Transverse colon (tissue), 4 donors: ENCODE results near the gene CHAC2. TPM values are rescaled to one million over a fixed set of nuclear protein-coding genes. Genes with fewer than 3 reads are reported as not detected.

Experiments
- DNase-seq: peaks from one replicate; pipeline ENCODE4 v3.0.0-alpha.2; 2019
- H3K27ac ChIP-seq, 4 donors: fragments of 200-600 bp; sonication (generic); 2 replicates each; pipeline ENCODE4 v1.5.1; 2016 to 2018; ENCODE audit warnings: inconsistent platforms in 4 of 4
- H3K27me3 ChIP-seq: fragments of 200-600 bp; sonication (generic); 2 replicates; pipeline ENCODE4 v1.5.1; 2017; ENCODE audit warnings: inconsistent platforms
- H3K36me3 ChIP-seq, 4 donors: fragments of 200-600 bp; sonication (generic); 2 replicates each; pipeline ENCODE4 v1.5.1; 2017 to 2019; ENCODE audit warnings: inconsistent platforms in 4 of 4
- H3K4me1 ChIP-seq, 4 donors: fragments of 200-600 bp; sonication (generic); 2 replicates each; pipeline ENCODE4 v1.5.1; 2017 to 2020; ENCODE audit warnings: inconsistent platforms in 4 of 4
- H3K4me3 ChIP-seq, 4 donors: fragments of 200-600 bp; sonication (generic); 1 replicate in 1 of 4; 2 replicates in 3 of 4; pipeline versions ENCODE4 v1.5.1 to v1.6.1; 2017 to 2019; ENCODE audit warnings: inconsistent platforms in 4 of 4
- H3K9me3 ChIP-seq, 2 donors: fragments of 200-600 bp; sonication (generic); 2 replicates each; pipeline ENCODE4 v1.5.1; 2017 to 2019; ENCODE audit warnings: inconsistent platforms in 2 of 2
- CTCF ChIP-seq, 5 experiments: fragments of 200-600 bp in 3 of 5; fragments of 450-650 bp in 2 of 5; sonication (generic) in 3 of 5; IDR thresholded peaks; 1 replicate in 2 of 5; 2 replicates in 3 of 5; pipeline ENCODE4 v1.5.1; 2016 to 2017; ENCODE audit warnings: antibody characterized with exemption in 5 of 5, inconsistent platforms in 3 of 5, mild to moderate bottlenecking in 2 of 5, moderate library complexity in 1 of 5
- EP300 ChIP-seq: sonication (generic); formaldehyde crosslinking; IDR thresholded peaks from one replicate; pipeline ENCODE4 v1.6.1; 2017; ENCODE audit warnings: antibody characterized with exemption, low read depth
- POLR2A ChIP-seq: fragments of 450-650 bp; IDR thresholded peaks from one replicate; pipeline ENCODE4 v1.6.1; 2016; ENCODE audit warnings: antibody characterized with exemption, mild to moderate bottlenecking, moderate library complexity
- POLR2AphosphoS5 ChIP-seq, 3 donors: sonication (generic); formaldehyde crosslinking; IDR thresholded peaks; one replicate each; pipeline ENCODE4 v1.6.1; 2016; ENCODE audit warnings: antibody characterized with exemption in 3 of 3
- WGBS, 2 donors: methylation state at CpG; one replicate each; pipeline ENCODE4 v1.1.5; 2018; ENCODE audit warnings: low coverage in 1 of 2; 5-methylcytosine and 5-hydroxymethylcytosine counted together
- in situ Hi-C, 4 donors: fragments of 200-750 bp; cut with MboI; loops; one replicate each; pipeline versions ENCODE4 v1.15.0 to v1.15.1; 2017; ENCODE audit warnings: low sequenced_read_pairs in 3 of 4, low pct_ligation_motif_present in 1 of 4, low pct_unique_long_range_greater_than_20kb in 1 of 4
- intact Hi-C: fragments of 100-400 bp; cut with DNase I; formaldehyde crosslinking; loops from one replicate; pipeline ENCODE4 v1.15.1; 2023; ENCODE audit warnings: low total_unique reads
- total RNA-seq, 4 donors: library from RNA; depleted of rRNA; stranded (reverse); fragments of >200 nt; gene quantifications; one replicate each; pipeline ENCODE4 v1.1.0, GENCODE V29; 2016

CHAC2 gene
- total RNA-seq, 4 donors from 2014 or later, result 1.4 to 2.1 (median 1.5) TPM

DNA sequence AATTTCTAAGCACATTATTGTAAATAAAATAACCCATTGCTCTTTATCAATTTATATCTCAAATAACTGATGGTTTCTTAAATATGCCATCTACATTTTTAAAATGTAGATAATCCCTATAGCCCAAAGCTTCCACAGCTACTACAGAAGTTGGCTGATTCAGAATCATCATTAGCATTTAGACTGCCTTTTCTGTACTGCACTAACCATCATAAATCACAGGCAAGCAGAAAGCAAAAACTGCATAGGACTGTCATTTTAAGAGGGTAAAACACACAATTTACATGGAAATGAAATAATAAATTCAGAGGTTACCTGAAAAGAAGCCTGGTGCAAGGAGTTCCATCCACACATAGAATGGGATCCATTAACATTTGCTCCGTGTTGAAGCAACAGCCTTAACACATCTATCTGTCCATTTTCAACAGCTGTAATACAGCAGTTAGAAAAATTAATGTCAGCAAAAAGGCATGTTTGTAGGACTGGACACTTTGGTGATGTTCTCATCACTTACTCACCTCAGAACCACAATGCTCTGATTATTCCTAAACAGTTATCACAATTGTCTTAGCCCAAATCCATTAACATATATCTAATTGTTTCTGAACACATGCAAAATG, 38.4 kb upstream of the CHAC2 start:
- no peaks in the 10 kb centered on the region for H3K9me3 ChIP-seq
- WGBS, 2 donors, result 81 to 100% methylated on average over 1 of the region's 1 CpG
- peaks cover 0 to 8% (median 0%) of the 10 kb centered on the region in 4 donors for H3K36me3 ChIP-seq
- H3K27me3 ChIP-seq, result no peaks in the 10 kb centered on the region
- no peak for DNase-seq
- no peak for TF ChIP-seq EP300
- no peak for TF ChIP-seq POLR2A
- no peak for TF ChIP-seq CTCF (IDR thresholded peaks at IDR 0.05)
- TF ChIP-seq POLR2AphosphoS5 (IDR thresholded peaks at IDR 0.05), result no peak
- no peak overlapping the region for H3K4me3 ChIP-seq
- H3K4me1 ChIP-seq, result no peaks in the 10 kb centered on the region
- H3K27ac ChIP-seq, result no peak overlapping the region
- in situ Hi-C loops, result no loop called here
- intact Hi-C loops, result no loop called here

GRCh38 chr2:53737091-53737490, 30.5 kb upstream of the CHAC2 start:
- Histone ChIP-seq H3K36me3 (peaks cover 0 to under 1% (median 0%) of the 10 kb centered on the region in 4 donors), H3K9me3 (no peaks in the 10 kb centered on the region), H3K4me3 (no peak overlapping the region), H3K4me1 (no peaks in the 10 kb centered on the region), H3K27ac (no peak overlapping the region), H3K27me3 (no peaks in the 10 kb centered on the region)
- in situ Hi-C loops, result no loop called here
- WGBS, 2 donors, result 94 to 100% methylated on average over 5 of the region's 5 CpGs
- no peak for DNase-seq
- intact Hi-C loops, result no loop called here
- no peak for TF ChIP-seq POLR2A

GRCh38 chr2:53739032-53739431, 28.6 kb upstream of the CHAC2 start:
- WGBS, 2 donors, result 79 to 88% methylated on average over 1 of the region's 1 CpG
- Histone ChIP-seq H3K9me3 (no peaks in the 10 kb centered on the region), H3K4me3 (no peak overlapping the region), H3K36me3 (no peaks in the 10 kb centered on the region), H3K4me1 (no peaks in the 10 kb centered on the region), H3K27ac (no peak overlapping the region), H3K27me3 (no peaks in the 10 kb centered on the region)
- DNase-seq, result no peak
- TF ChIP-seq POLR2A (no peak), EP300 (no peak), POLR2AphosphoS5 (IDR thresholded peaks at IDR 0.05) (no peak), CTCF (IDR thresholded peaks at IDR 0.05) (no peak)
- intact Hi-C loops, result no loop called here
- in situ Hi-C loops, result no loop called here

GRCh38 chr2:53740170-53740569, 27.4 kb upstream of the CHAC2 start:
- in situ Hi-C loops (no loop called here), intact Hi-C loops (no loop called here)
- Histone ChIP-seq H3K4me3 (no peak overlapping the region), H3K4me1 (no peaks in the 10 kb centered on the region), H3K27ac (no peak overlapping the region), H3K36me3 (no peaks in the 10 kb centered on the region), H3K27me3 (no peaks in the 10 kb centered on the region), H3K9me3 (no peaks in the 10 kb centered on the region)
- no peak for DNase-seq
- TF ChIP-seq POLR2AphosphoS5 (IDR thresholded peaks at IDR 0.05) (no peak), EP300 (no peak), CTCF (IDR thresholded peaks at IDR 0.05) (peak in 3 of 5 experiments; percentile 22 to 27 (median 24))
